ENCODE data around the gene KAZALD1. TPM values are rescaled to one million over a fixed set of nuclear protein-coding genes. Genes with fewer than 3 reads are reported as not detected.

The KAZALD1 gene
- total RNA-seq, 1 experiment from 2014 or later = 1.8 TPM

DNA sequence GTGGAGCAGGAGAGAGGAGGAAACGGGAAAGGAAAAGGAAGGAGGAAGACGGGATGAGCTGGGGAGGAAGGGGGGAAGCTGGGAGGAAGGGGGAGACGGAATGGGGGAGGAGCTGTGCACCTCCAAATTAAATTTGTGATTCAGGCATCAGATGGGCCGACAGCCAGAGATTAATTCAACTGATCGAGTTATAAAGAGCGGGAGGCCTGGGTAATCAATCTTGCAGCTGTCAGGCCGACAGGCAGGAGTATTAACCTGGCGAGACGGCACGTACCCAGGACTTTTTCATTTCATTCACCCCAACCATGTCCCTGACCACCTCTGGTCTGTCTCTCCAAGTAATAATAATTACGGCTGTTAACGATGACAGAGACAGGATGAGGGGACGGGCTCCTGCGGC lies 26.2 kb downstream of the KAZALD1 start:
- BruUV-seq (replicated peaks) = no TSS peak
- H3K4me3 Mint-ChIP-seq (ENCODE audit: low read depth, unreplicated experiment) = no peak overlapping the region

DNA sequence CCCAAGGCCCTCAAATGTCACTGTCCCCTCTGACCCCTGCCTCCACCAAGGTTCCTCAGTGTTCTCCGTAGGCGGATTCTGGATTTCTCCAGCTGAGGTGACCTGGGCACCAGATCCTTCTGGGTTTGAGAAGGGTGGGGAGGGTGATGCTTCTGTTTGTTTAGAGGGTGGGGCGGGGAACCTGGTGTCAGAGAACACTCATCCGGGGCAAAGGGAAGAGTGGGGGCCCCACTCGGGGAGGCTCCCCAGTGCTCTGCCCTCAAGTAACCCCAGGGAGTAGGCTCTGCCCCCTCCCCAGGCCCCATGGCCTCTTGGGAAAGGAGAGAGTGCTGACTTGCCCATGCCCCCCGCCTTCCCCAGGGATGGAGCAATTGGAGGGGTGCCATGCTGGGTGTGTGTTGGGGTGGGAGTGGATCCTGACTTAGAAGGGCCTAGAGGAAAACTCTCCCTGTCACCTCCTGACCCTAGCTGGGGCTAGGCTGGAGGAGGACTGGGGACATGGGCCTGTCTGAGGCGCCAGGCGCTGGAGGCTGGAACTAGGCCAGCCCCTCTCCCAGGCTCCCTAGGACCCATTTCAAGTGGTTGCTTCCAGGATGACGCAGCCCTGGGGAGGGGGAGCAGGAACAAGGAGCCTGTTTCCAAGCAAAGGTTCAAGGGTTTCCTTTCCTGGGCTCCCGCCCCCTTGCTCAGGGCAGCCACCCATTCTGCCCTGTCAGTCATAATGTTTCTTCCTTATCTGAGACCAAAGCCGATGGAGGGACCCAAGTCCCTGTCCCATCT lies 27.9 kb downstream of the KAZALD1 start:
- Mint-ChIP-seq H3K9me3 (ENCODE audit: low read depth, unreplicated experiment) (no peaks in the 10 kb centered on the region), H3K27me3 (ENCODE audit: unreplicated experiment) (peaks cover 64% of the 10 kb centered on the region), H3K4me3 (ENCODE audit: low read depth, unreplicated experiment) (no peak overlapping the region), H3K4me1 (ENCODE audit: low read depth, unreplicated experiment) (peaks cover 10% of the 10 kb centered on the region), H3K27ac (ENCODE audit: unreplicated experiment) (no peak overlapping the region), H3K36me3 (ENCODE audit: insufficient read depth, unreplicated experiment) (no peaks in the 10 kb centered on the region)
- intact Hi-C loops (cut with micrococcal nuclease; ENCODE audit: unreplicated experiment) = no loop called here
- no peak for TF ChIP-seq CTCF (IDR thresholded peaks at IDR 0.05; ENCODE audit: unreplicated experiment)
- BruUV-seq (replicated peaks) = no TSS peak
- no peak for DNase-seq
- CTCF ChIA-PET = interaction anchor here (0.7 kb wide), 2 partner anchors 18 to 53 kb away, joined by 3 to 4 read pairs; no protein-coding TSS in a partner anchor

More for the DNA sequence above, 26.2 kb downstream of the KAZALD1 start:
- intact Hi-C loops (cut with micrococcal nuclease; ENCODE audit: unreplicated experiment) = no loop called here
- peaks cover 10% of the 10 kb centered on the region for H3K4me1 Mint-ChIP-seq (ENCODE audit: low read depth, unreplicated experiment)
- H3K36me3 Mint-ChIP-seq (ENCODE audit: insufficient read depth, unreplicated experiment) = no peaks in the 10 kb centered on the region
- CTCF ChIA-PET = no interaction called here
- H3K9me3 Mint-ChIP-seq (ENCODE audit: low read depth, unreplicated experiment) = no peaks in the 10 kb centered on the region
- H3K27ac Mint-ChIP-seq (ENCODE audit: unreplicated experiment) = no peak overlapping the region
- H3K27me3 Mint-ChIP-seq (ENCODE audit: unreplicated experiment) = peaks cover 81% of the 10 kb centered on the region
- DNase-seq = no peak
- no peak for TF ChIP-seq CTCF (IDR thresholded peaks at IDR 0.05; ENCODE audit: unreplicated experiment)

DNA sequence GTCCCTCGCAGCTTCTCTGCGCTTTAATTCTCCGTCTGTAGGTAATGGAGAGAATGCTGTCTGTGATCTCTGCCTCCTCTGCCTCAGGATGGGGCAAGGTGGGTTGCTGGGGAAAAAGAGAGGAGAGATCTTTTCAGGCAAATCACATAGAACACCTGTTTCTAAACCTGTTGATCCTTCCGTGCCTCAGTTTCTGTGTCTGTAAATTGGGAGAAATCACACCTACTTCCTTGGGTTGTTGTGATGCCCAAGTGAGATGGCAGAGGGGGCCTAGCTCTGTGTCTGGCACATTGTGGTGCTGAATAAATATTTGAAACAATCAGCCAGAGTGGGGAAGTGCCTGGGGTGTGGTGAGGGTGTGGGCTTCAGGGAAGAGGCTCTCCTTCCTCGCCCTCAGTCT lies 28.8 kb downstream of the KAZALD1 start:
- peaks cover 55% of the 10 kb centered on the region for H3K27me3 Mint-ChIP-seq (ENCODE audit: unreplicated experiment)
- CTCF ChIA-PET = no interaction called here
- BruUV-seq (replicated peaks) = no TSS peak
- DNase-seq = no peak
- peaks cover 10% of the 10 kb centered on the region for H3K4me1 Mint-ChIP-seq (ENCODE audit: low read depth, unreplicated experiment)
- no peaks in the 10 kb centered on the region for H3K36me3 Mint-ChIP-seq (ENCODE audit: insufficient read depth, unreplicated experiment)
- intact Hi-C loops (cut with micrococcal nuclease; ENCODE audit: unreplicated experiment) = no loop called here
- no peak for TF ChIP-seq CTCF (IDR thresholded peaks at IDR 0.05; ENCODE audit: unreplicated experiment)
- H3K9me3 Mint-ChIP-seq (ENCODE audit: low read depth, unreplicated experiment) = no peaks in the 10 kb centered on the region
- no peak overlapping the region for H3K27ac Mint-ChIP-seq (ENCODE audit: unreplicated experiment)
- no peak overlapping the region for H3K4me3 Mint-ChIP-seq (ENCODE audit: low read depth, unreplicated experiment)

GRCh38 chr10:101091546-101092290 lies 29.9 kb downstream of the KAZALD1 start:
- CTCF ChIA-PET = interaction anchor here (1.4 kb wide), 2 partner anchors 10 to 51 kb away, joined by 3 to 6 read pairs; no protein-coding TSS in a partner anchor
- Mint-ChIP-seq H3K9me3 (ENCODE audit: low read depth, unreplicated experiment) (no peaks in the 10 kb centered on the region), H3K27ac (ENCODE audit: unreplicated experiment) (no peak overlapping the region), H3K4me1 (ENCODE audit: low read depth, unreplicated experiment) (peaks cover 10% of the 10 kb centered on the region), H3K4me3 (ENCODE audit: low read depth, unreplicated experiment) (no peak overlapping the region), H3K36me3 (ENCODE audit: insufficient read depth, unreplicated experiment) (no peaks in the 10 kb centered on the region), H3K27me3 (ENCODE audit: unreplicated experiment) (peaks cover 51% of the 10 kb centered on the region)
- DNase-seq = peak; percentile 17
- intact Hi-C loops (cut with micrococcal nuclease; ENCODE audit: unreplicated experiment) = no loop called here
- no peak for TF ChIP-seq CTCF (IDR thresholded peaks at IDR 0.05; ENCODE audit: unreplicated experiment)
- BruUV-seq (replicated peaks) = no TSS peak
